Activated CD4-positive, alpha-beta T cell treated with anti-CD3 and anti-CD28 coated beads, Interleukin-2, amount 10 ng/mL, durations not matched to agents 24 days and 14 days (primary cell): ENCODE measurements around the gene FLT1. TPM values are rescaled to one million over a fixed set of nuclear protein-coding genes. Genes with fewer than 3 reads are reported as not detected.

Experiments
- DNase-seq: peaks from one replicate; pipeline ENCODE4 v3.0.0; 2022
- H3K27ac Mint-ChIP-seq: one replicate; pipeline ENCODE4 v1.8.0; 2022; ENCODE audit warnings: mild to moderate bottlenecking, mixed read lengths
- H3K27me3 Mint-ChIP-seq: one replicate; pipeline ENCODE4 v1.8.0; 2022; ENCODE audit warnings: mixed read lengths
- H3K36me3 Mint-ChIP-seq: one replicate; pipeline ENCODE4 v1.8.0; 2022; ENCODE audit warnings: low read depth, mild to moderate bottlenecking, mixed read lengths
- H3K4me1 Mint-ChIP-seq: one replicate; pipeline ENCODE4 v1.8.0; 2021; ENCODE audit warnings: mixed read lengths
- H3K4me3 Mint-ChIP-seq: one replicate; pipeline ENCODE4 v1.8.0; 2022; ENCODE audit warnings: mild to moderate bottlenecking, moderate library complexity, mixed read lengths
- H3K9me3 Mint-ChIP-seq: one replicate; pipeline ENCODE4 v1.8.0; 2021; ENCODE audit warnings: mixed read lengths
- intact Hi-C: fragments of 100-400 bp; cut with micrococcal nuclease; formaldehyde crosslinking; loops from one replicate; pipeline ENCODE4 v1.15.1; 2023
- total RNA-seq: library from RNA; stranded (reverse); gene quantifications from 2 replicates; pipeline ENCODE4 v1.2.3, GENCODE V29; 2022

Gene FLT1
- total RNA-seq, 1 donor from 2014 or later, result 46.7 TPM

DNA sequence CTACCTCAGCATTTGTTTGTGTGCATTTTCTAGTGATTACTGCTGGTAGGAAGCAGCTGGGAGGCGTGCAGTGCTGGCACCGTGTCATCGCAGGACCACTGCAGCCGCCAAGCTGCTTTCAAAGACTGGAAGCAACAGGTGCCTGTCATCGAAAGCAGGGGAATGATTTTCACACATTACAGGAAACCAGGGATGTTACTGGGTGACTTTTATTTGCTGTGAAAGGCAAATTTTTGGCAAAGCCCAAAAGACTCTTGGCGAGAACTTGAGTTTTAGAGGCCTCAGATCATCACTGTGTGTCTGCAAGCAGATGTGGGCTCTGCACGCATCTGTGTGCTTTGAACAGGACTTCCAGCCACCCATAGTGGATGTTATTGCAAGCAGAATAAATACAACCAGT lies 176.4 kb downstream of the FLT1 start:
- no peaks in the 10 kb centered on the region for H3K4me1 Mint-ChIP-seq
- no peaks in the 10 kb centered on the region for H3K36me3 Mint-ChIP-seq
- intact Hi-C loops, result no loop called here
- H3K27ac Mint-ChIP-seq, result no peak overlapping the region
- no peak for DNase-seq
- H3K4me3 Mint-ChIP-seq, result no peak overlapping the region
- H3K9me3 Mint-ChIP-seq, result no peaks in the 10 kb centered on the region
- no peaks in the 10 kb centered on the region for H3K27me3 Mint-ChIP-seq

GRCh38 chr13:28316836-28317235 lies 178.1 kb downstream of the FLT1 start:
- H3K36me3 Mint-ChIP-seq, result no peaks in the 10 kb centered on the region
- no peak overlapping the region for H3K27ac Mint-ChIP-seq
- intact Hi-C loops, result no loop called here
- no peaks in the 10 kb centered on the region for H3K4me1 Mint-ChIP-seq
- no peak overlapping the region for H3K4me3 Mint-ChIP-seq
- no peaks in the 10 kb centered on the region for H3K9me3 Mint-ChIP-seq
- no peak for DNase-seq
- H3K27me3 Mint-ChIP-seq, result no peaks in the 10 kb centered on the region

DNA sequence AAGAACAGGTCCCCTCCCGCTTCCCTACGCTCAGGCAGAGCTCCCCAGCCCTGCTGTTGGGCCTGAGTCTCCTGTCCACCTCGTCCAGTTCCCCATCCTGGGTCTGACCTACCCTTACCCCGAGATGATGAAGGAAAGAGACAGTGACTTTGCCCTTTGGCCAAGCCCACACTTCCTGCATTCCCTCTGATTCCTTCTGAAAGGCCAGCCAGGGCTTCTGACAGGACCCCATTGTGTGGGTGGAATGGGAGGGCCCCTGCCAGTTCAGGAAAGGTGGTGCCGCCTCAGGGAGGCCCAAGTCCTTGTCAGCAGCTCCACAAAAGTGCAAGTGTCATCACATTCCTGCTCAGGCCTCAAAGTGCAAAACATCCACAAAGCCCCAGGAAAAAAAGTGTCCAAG lies 178.8 kb downstream of the FLT1 start:
- Mint-ChIP-seq H3K4me1 (no peaks in the 10 kb centered on the region), H3K36me3 (no peaks in the 10 kb centered on the region), H3K4me3 (no peak overlapping the region), H3K9me3 (no peaks in the 10 kb centered on the region), H3K27me3 (no peaks in the 10 kb centered on the region), H3K27ac (no peak overlapping the region)
- intact Hi-C loops, result no loop called here
- no peak for DNase-seq

DNA sequence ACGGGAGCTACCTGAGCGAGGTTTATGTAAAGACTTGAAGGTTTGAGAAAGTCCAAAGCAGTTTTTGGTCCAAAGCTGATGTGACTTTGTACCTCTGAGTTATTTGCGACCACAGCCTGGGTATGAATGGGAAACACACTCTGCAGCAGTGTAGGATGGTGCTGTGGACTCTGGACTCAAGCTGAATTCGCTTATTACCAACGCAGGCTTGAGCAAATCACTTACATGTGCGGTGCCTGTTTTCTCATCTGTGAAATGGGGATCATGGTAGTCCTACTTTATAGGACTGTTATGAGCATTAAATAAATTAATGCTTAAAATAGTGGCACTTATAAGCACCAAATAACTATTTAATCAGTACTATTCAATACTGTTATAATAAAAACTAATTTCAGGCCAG lies 180.0 kb downstream of the FLT1 start:
- Mint-ChIP-seq H3K36me3 (no peaks in the 10 kb centered on the region), H3K4me3 (no peak overlapping the region), H3K4me1 (no peaks in the 10 kb centered on the region), H3K27ac (no peak overlapping the region), H3K27me3 (no peaks in the 10 kb centered on the region), H3K9me3 (no peaks in the 10 kb centered on the region)
- DNase-seq, result no peak
- intact Hi-C loops, result no loop called here

DNA sequence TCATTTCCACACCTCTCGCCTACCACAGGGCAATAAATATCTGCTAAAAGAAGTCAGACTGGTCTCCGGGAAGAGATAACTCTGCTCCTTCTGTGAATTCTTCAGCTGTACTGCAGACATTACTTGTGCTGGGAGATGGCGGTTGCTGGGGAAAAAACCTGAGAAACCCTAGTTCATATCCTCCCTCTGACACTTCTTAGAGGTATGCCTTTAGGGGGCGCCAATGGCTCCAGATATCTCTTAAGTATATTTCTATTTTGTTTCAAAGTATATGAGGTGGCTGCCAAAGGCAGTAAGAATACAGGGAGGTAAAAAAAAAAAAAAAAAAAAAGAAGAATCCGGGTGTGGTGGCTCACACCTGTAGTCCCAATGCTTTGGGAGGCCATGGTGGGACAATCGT lies 181.3 kb downstream of the FLT1 start:
- intact Hi-C loops, result no loop called here
- DNase-seq, result peak; percentile 72
- no peaks in the 10 kb centered on the region for H3K27me3 Mint-ChIP-seq

GRCh38 chr13:28306325-28306724 lies 188.6 kb downstream of the FLT1 start:
- Mint-ChIP-seq H3K27me3 (no peaks in the 10 kb centered on the region), H3K4me3 (no peak overlapping the region), H3K36me3 (no peaks in the 10 kb centered on the region), H3K27ac (no peak overlapping the region), H3K9me3 (no peaks in the 10 kb centered on the region), H3K4me1 (peaks cover 8% of the 10 kb centered on the region)
- DNase-seq, result no peak
- intact Hi-C loops, result no loop called here

More for the DNA sequence above, 181.3 kb downstream of the FLT1 start:
- Mint-ChIP-seq H3K4me3 (no peak overlapping the region), H3K36me3 (no peaks in the 10 kb centered on the region), H3K9me3 (no peaks in the 10 kb centered on the region), H3K4me1 (no peaks in the 10 kb centered on the region), H3K27ac (no peak overlapping the region)

DNA sequence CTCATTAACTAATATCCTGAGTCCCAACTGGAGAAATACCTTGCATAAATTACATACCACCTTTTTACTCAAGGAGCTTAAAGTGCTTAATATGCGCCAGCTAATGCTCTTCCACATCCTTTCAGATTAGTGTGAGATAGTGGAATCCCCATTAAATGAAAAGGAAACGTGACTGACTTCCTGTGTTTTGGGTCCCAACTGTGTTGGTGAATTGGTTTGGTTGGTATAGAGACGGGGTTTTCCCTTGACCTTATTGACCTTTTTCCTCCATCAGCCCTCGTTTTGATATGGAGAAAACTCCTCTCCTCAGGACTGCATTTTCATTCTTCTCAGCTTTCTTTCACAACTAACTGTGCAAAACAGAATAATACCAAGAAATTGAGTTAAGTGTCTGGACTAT lies 193.1 kb downstream of the FLT1 start:
- no peak for DNase-seq
- peaks cover 2% of the 10 kb centered on the region for H3K36me3 Mint-ChIP-seq
- peaks cover 8% of the 10 kb centered on the region for H3K4me1 Mint-ChIP-seq
- no peak overlapping the region for H3K4me3 Mint-ChIP-seq
- no peak overlapping the region for H3K27ac Mint-ChIP-seq
- intact Hi-C loops, result no loop called here
- H3K9me3 Mint-ChIP-seq, result no peaks in the 10 kb centered on the region
- no peaks in the 10 kb centered on the region for H3K27me3 Mint-ChIP-seq

GRCh38 chr13:28299916-28300315 lies 195.0 kb downstream of the FLT1 start:
- H3K36me3 Mint-ChIP-seq, result peaks cover 9% of the 10 kb centered on the region
- H3K27ac Mint-ChIP-seq, result no peak overlapping the region
- peaks cover 8% of the 10 kb centered on the region for H3K4me1 Mint-ChIP-seq
- H3K9me3 Mint-ChIP-seq, result no peaks in the 10 kb centered on the region
- no peak for DNase-seq
- intact Hi-C loops, result no loop called here
- H3K4me3 Mint-ChIP-seq, result no peak overlapping the region
- no peaks in the 10 kb centered on the region for H3K27me3 Mint-ChIP-seq

DNA sequence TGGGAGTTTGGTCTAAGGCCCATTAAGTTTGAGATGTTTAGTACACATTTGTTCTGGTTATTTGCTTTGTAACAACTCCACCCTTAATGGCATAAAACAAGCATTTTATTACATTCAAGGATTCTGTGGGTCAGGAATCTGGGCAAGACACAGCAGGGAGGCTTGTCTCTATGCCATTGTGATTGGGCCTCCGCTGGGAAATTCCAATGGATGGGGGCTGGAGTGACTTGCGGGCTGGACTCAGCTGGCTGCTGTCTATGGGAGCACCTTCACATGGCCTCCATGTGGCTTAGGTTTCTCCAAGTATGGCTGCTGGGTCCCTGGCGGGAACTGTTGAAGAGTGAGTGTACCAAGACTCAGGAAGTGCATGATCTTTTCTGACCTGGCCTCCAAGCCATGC lies 197.6 kb downstream of the FLT1 start:
- Mint-ChIP-seq H3K9me3 (no peaks in the 10 kb centered on the region), H3K27me3 (no peaks in the 10 kb centered on the region), H3K4me1 (peaks cover 8% of the 10 kb centered on the region), H3K27ac (no peak overlapping the region), H3K36me3 (peaks cover 15% of the 10 kb centered on the region), H3K4me3 (no peak overlapping the region)
- intact Hi-C loops, result no loop called here
- no peak for DNase-seq

DNA sequence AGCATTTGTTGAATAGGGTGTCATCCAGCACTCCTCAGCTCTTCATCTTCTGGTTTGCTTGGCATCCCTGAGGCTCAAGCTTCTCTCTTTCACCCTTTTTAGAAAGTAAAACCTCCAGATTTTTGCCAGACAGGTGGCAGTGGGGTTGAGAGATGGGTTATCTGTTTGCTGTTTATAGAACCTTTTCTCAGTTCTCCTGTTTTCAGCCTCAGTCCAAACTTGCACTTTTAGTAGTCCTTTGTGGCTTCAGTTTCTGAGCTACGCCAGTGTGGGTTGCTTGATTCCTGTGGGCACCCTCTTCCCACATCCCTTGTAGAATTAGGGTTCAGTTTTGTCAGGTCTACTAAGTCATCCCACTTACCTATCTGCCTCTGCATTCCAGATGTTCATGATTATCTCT lies 208.7 kb downstream of the FLT1 start:
- intact Hi-C loops, result no loop called here
- Mint-ChIP-seq H3K9me3 (no peaks in the 10 kb centered on the region), H3K4me1 (peaks cover 7% of the 10 kb centered on the region), H3K4me3 (no peak overlapping the region), H3K27me3 (no peaks in the 10 kb centered on the region), H3K36me3 (peaks cover 48% of the 10 kb centered on the region), H3K27ac (peak overlapping the region; percentile 20)
- no peak for DNase-seq

GRCh38 chr13:28283600-28283999 lies 211.3 kb downstream of the FLT1 start:
- DNase-seq, result no peak

DNA sequence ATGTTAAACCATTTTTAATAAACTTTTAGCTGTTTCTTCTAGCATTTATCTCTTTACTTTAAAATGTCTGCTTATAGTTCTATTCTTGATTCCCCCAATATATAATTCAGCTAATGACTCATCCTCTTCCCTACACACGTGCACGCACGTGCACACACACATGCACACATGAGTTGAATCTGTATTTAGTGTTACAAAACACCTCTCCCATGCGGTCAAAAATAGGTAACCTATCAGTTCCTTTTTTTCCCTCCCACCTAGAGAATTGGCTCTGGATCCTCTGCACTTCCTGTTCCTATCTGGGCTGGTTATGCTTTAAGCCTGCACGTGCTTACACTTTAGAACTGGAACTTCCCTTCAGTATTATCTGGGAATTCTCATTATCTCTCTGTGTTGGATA lies 212.5 kb downstream of the FLT1 start:
- no peak overlapping the region for H3K4me3 Mint-ChIP-seq
- no peaks in the 10 kb centered on the region for H3K27me3 Mint-ChIP-seq
- peaks cover 10% of the 10 kb centered on the region for H3K4me1 Mint-ChIP-seq
- intact Hi-C loops, result no loop called here
- no peak overlapping the region for H3K27ac Mint-ChIP-seq
- H3K9me3 Mint-ChIP-seq, result no peaks in the 10 kb centered on the region
- no peak for DNase-seq
- peaks cover 54% of the 10 kb centered on the region for H3K36me3 Mint-ChIP-seq

More at GRCh38 chr13:28283600-28283999, 211.3 kb downstream of the FLT1 start:
- no peak overlapping the region for H3K4me3 Mint-ChIP-seq
- H3K36me3 Mint-ChIP-seq, result peaks cover 57% of the 10 kb centered on the region
- intact Hi-C loops, result no loop called here
- H3K4me1 Mint-ChIP-seq, result peaks cover 10% of the 10 kb centered on the region
- no peaks in the 10 kb centered on the region for H3K27me3 Mint-ChIP-seq
- no peaks in the 10 kb centered on the region for H3K9me3 Mint-ChIP-seq
- H3K27ac Mint-ChIP-seq, result no peak overlapping the region

DNA sequence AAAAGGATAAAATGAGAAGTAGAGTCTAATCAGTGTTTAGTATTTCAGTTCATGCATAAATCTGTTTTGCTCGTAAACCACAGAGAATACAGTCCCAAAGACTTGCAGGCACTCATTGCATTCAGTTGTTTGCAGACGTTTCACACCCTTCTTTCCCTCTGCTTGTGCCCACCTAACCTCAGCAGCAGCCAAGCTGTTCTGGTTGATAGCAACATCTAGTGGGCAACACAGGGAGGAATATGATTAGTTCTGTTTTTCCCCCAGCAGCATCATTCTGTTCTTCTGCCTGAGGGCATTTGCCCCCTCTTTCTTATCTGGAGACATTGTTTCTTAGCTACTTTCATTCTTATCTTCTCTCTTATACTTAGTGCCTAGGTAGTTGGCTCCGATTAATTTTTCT lies 221.0 kb downstream of the FLT1 start:
- H3K27me3 Mint-ChIP-seq, result no peaks in the 10 kb centered on the region
- H3K36me3 Mint-ChIP-seq, result peaks cover 54% of the 10 kb centered on the region
- no peak overlapping the region for H3K27ac Mint-ChIP-seq
- intact Hi-C loops, result no loop called here
- peaks cover 6% of the 10 kb centered on the region for H3K4me1 Mint-ChIP-seq
- H3K4me3 Mint-ChIP-seq, result no peak overlapping the region
- H3K9me3 Mint-ChIP-seq, result no peaks in the 10 kb centered on the region
- no peak for DNase-seq

- no peak overlapping the region for H3K4me3 Mint-ChIP-seq
- no peak overlapping the region for H3K27ac Mint-ChIP-seq
- H3K4me1 Mint-ChIP-seq, result peaks cover 13% of the 10 kb centered on the region
- DNase-seq, result no peak
- intact Hi-C loops, result no loop called here
- peaks cover 7% of the 10 kb centered on the region for H3K9me3 Mint-ChIP-seq
- peaks cover 62% of the 10 kb centered on the region for H3K36me3 Mint-ChIP-seq
- no peaks in the 10 kb centered on the region for H3K27me3 Mint-ChIP-seq
Measured at GRCh38 chr13:28271056-28271840, 223.7 kb downstream of the FLT1 start.

DNA sequence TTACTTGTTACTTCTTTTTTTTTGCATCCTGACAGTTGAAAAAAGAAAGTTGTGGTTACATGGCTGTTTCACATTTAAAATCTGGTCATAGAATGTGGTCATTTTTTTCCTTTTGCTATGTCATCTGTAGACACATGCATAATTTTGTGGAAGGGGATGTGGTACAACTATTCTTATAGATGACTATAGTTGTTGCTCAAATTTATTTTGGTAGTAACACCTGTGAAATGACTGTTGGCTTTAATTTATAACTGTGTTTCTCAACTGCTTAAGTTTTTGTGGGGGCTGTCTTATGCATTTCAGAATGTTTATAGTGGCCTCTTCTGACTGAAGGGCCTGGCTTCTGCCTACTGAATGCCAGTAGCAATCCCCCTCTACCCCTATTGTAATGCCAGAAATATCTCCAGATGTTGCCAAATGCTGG lies 226.1 kb downstream of the FLT1 start:
- intact Hi-C loops, result loop anchor here (1.0 kb wide), 3 partner anchors 64 to 390 kb away; partner anchors contain the start of gene POMP
- H3K27ac Mint-ChIP-seq, result peak overlapping the region; percentile 55
- H3K4me3 Mint-ChIP-seq, result no peak overlapping the region
- H3K4me1 Mint-ChIP-seq, result peaks cover 13% of the 10 kb centered on the region
- peaks cover 54% of the 10 kb centered on the region for H3K36me3 Mint-ChIP-seq
- peak; percentile 63 for DNase-seq
- peaks cover 7% of the 10 kb centered on the region for H3K9me3 Mint-ChIP-seq
- no peaks in the 10 kb centered on the region for H3K27me3 Mint-ChIP-seq
